ENCODE results near the gene TTLL13.
"Not testable (repeated sequence)": the region's sequence is repeated elsewhere in the genome, so short reads cannot be mapped to it uniquely, and the experiment has no call there.

DNA sequence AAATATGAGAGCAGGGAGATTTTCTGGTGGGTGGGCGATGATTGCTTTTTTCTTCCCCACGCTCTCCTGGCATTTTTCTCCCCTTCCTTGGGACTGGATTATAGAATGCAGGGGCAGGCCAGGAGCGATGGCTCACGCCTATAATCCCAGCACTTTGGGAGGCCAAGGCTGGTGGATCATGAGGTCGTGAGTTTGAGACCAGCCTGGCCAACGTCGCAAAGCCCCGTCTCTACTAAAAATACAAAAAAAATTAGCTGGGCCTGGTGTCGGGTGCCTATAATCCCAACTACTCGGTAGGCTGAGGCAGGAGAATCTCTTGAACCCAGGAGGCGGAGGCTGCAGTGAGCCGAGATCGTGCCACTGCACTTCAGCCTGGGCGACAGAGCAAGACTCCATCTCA is 56.0 kb downstream of the TTLL13 start:
- TF ChIP-seq POLR2A (IDR thresholded peaks at IDR 0.05; ENCODE audit: low read length); GATA1 (IDR thresholded peaks at IDR 0.05; ENCODE audit: low read depth, low read length): not testable (repeated sequence)

Measured in erythroblast (primary cell).